Caco-2 (cell line): ENCODE results near the gene CYGB. TPM values are rescaled to one million over a fixed set of nuclear protein-coding genes. Genes with fewer than 3 reads are reported as not detected.

Experiments
- BruUV-seq: library from RNA; stranded (reverse); fragments of 400-500 nt; replicated peaks from 2 replicates; lab custom pipeline; 2021; lab: Mats Ljungman, UMichigan
- CTCF ChIA-PET: fragments of 300-600 bp; sonication (Branson Sonifier 250); formaldehyde crosslinking; loops from one replicate; lab custom pipeline; 2022; ENCODE audit warnings: antibody characterized with exemption; lab: Charles Lee
- POLR2A ChIA-PET: fragments of 300-600 bp; sonication (Branson Sonifier 250); formaldehyde crosslinking; loops from one replicate; lab custom pipeline; 2022; ENCODE audit warnings: antibody characterized with exemption; lab: Charles Lee
- DNase-seq, 2 experiments: peaks; one replicate each; pipeline versions ENCODE4 v3.0.0 to v3.0.0-alpha.2; 2020 to 2022
- H3K27me3 ChIP-seq: replicated peaks from 2 replicates; pipeline ENCODE4 v1.6.0; 2011; ENCODE audit warnings: low read length; ENCODE audit not compliant: control insufficient read depth, insufficient read depth
- H3K36me3 ChIP-seq: 2 replicates; pipeline ENCODE4 v1.5.1; 2011; ENCODE audit warnings: low read length; ENCODE audit not compliant: control insufficient read depth, insufficient read depth
- H3K4me1 ChIP-seq: fragments of 250-450 bp; sonication (Bioruptor Pico); 2 replicates; pipeline ENCODE4 v1.5.1; 2020; ENCODE audit warnings: mild to moderate bottlenecking
- H3K4me3 ChIP-seq: 2 replicates; pipeline ENCODE4 v1.5.1; 2011; ENCODE audit warnings: low read depth, mild to moderate bottlenecking, control low read depth, low read length
- H3K9me3 ChIP-seq: fragments of 250-450 bp; sonication (Bioruptor Pico); 2 replicates; pipeline ENCODE4 v1.5.1; 2020; ENCODE audit warnings: mild to moderate bottlenecking, moderate library complexity
- H3K27ac Mint-ChIP-seq: one replicate; pipeline ENCODE4 v1.8.0; 2022; ENCODE audit warnings: mixed read lengths; ENCODE audit not compliant: unreplicated experiment
- H3K27me3 Mint-ChIP-seq: one replicate; pipeline ENCODE4 v1.8.0; 2022; ENCODE audit warnings: mixed read lengths; ENCODE audit not compliant: insufficient read depth, unreplicated experiment
- H3K36me3 Mint-ChIP-seq: one replicate; pipeline ENCODE4 v1.8.0; 2022; ENCODE audit warnings: mild to moderate bottlenecking, mixed read lengths; ENCODE audit not compliant: insufficient read depth, unreplicated experiment
- H3K4me1 Mint-ChIP-seq: one replicate; pipeline ENCODE4 v1.8.0; 2022; ENCODE audit warnings: low read depth, mixed read lengths; ENCODE audit not compliant: unreplicated experiment
- H3K4me3 Mint-ChIP-seq: one replicate; pipeline ENCODE4 v1.8.0; 2022; ENCODE audit warnings: mild to moderate bottlenecking, moderate library complexity, mixed read lengths; ENCODE audit not compliant: unreplicated experiment
- H3K9me3 Mint-ChIP-seq: one replicate; pipeline ENCODE4 v1.8.0; 2022; ENCODE audit warnings: mixed read lengths; ENCODE audit not compliant: unreplicated experiment
- CTCF ChIP-seq, 2 experiments: fragments of 200-600 bp in 1 of 2; IDR thresholded peaks; 1 replicate in 1 of 2; 2 replicates in 1 of 2; pipeline versions ENCODE4 v1.5.1 to v1.8.0; 2011 to 2022; ENCODE audit warnings: antibody characterized with exemption in 1 of 2, control low read depth in 1 of 2, inconsistent platforms in 1 of 2, low read depth in 1 of 2, low read length in 1 of 2, mild to moderate bottlenecking in 1 of 2, moderate library complexity in 1 of 2; ENCODE audit not compliant: insufficient read depth in 1 of 2, severe bottlenecking in 1 of 2, unreplicated experiment in 1 of 2
- intact Hi-C: fragments of 100-400 bp; cut with micrococcal nuclease; formaldehyde crosslinking; loops from one replicate; pipeline ENCODE4 v1.10.0; 2022; ENCODE audit not compliant: unreplicated experiment
- total RNA-seq: library from RNA; stranded (reverse); gene quantifications from 2 replicates; pipeline ENCODE4 v1.2.3, GENCODE V29; 2022

Gene CYGB
- total RNA-seq, 1 experiment from 2014 or later, result 0.32 TPM

GRCh38 chr17:76484228-76484725 lies 53.2 kb downstream of the CYGB start:
- no peaks in the 10 kb centered on the region for H3K27me3 Mint-ChIP-seq
- BruUV-seq, result no TSS peak
- CTCF ChIA-PET, result no interaction called here

GRCh38 chr17:76481071-76481655 lies 56.3 kb downstream of the CYGB start:
- peaks cover 9% of the 10 kb centered on the region for H3K9me3 Mint-ChIP-seq
- Histone ChIP-seq H3K4me1 (no peaks in the 10 kb centered on the region), H3K4me3 (no peak overlapping the region), H3K9me3 (no peaks in the 10 kb centered on the region), H3K27me3 (no peaks in the 10 kb centered on the region), H3K36me3 (no peaks in the 10 kb centered on the region; the same call in 1 of the 2 replicates)
- no TSS peak for BruUV-seq
- H3K4me3 Mint-ChIP-seq, result no peak overlapping the region
- H3K27ac Mint-ChIP-seq, result no peak overlapping the region
- no peaks in the 10 kb centered on the region for H3K27me3 Mint-ChIP-seq
- ChIA-PET CTCF (no interaction called here), POLR2A (no interaction called here)
- no peak for TF ChIP-seq CTCF (IDR thresholded peaks at IDR 0.05; ENCODE audit: insufficient read depth in 1 of 2, low read depth in 1 of 2, low read length in 1 of 2, severe bottlenecking in 1 of 2, unreplicated experiment in 1 of 2)
- peaks cover 12% of the 10 kb centered on the region for H3K4me1 Mint-ChIP-seq
- intact Hi-C loops, result no loop called here
- H3K36me3 Mint-ChIP-seq, result peaks cover 16% of the 10 kb centered on the region
- no peak for DNase-seq

More at GRCh38 chr17:76484228-76484725, 53.2 kb downstream of the CYGB start:
- Histone ChIP-seq H3K9me3 (no peaks in the 10 kb centered on the region), H3K4me3 (no peak overlapping the region), H3K27me3 (no peaks in the 10 kb centered on the region), H3K4me1 (no peaks in the 10 kb centered on the region), H3K36me3 (no peaks in the 10 kb centered on the region)
- peaks cover 12% of the 10 kb centered on the region for H3K4me1 Mint-ChIP-seq
- intact Hi-C loops, result no loop called here
- peaks cover 9% of the 10 kb centered on the region for H3K9me3 Mint-ChIP-seq
- no peak for DNase-seq
- TF ChIP-seq CTCF (IDR thresholded peaks at IDR 0.05; ENCODE audit: insufficient read depth in 1 of 2, low read depth in 1 of 2, low read length in 1 of 2, severe bottlenecking in 1 of 2, unreplicated experiment in 1 of 2), result no peak
- H3K36me3 Mint-ChIP-seq, result peaks cover 19% of the 10 kb centered on the region
- H3K4me3 Mint-ChIP-seq, result no peak overlapping the region
- peak overlapping the region; percentile 72 for H3K27ac Mint-ChIP-seq
- POLR2A ChIA-PET, result interaction anchor here (0.6 kb wide), 1 partner anchor 120 kb away, joined by 3 read pairs; no protein-coding TSS in a partner anchor

- DNase-seq, result no peak
- H3K36me3 Mint-ChIP-seq, result peaks cover 17% of the 10 kb centered on the region
- peaks cover 12% of the 10 kb centered on the region for H3K4me1 Mint-ChIP-seq
- ChIA-PET POLR2A (no interaction called here), CTCF (no interaction called here)
- peaks cover 9% of the 10 kb centered on the region for H3K9me3 Mint-ChIP-seq
- H3K36me3 ChIP-seq, result no peaks in the 10 kb centered on the region; the same call in 1 of the 2 replicates
- no peaks in the 10 kb centered on the region for H3K27me3 Mint-ChIP-seq
- no peaks in the 10 kb centered on the region for H3K27me3 ChIP-seq
- intact Hi-C loops, result no loop called here
- no peak for TF ChIP-seq CTCF (IDR thresholded peaks at IDR 0.05; ENCODE audit: insufficient read depth in 1 of 2, low read depth in 1 of 2, low read length in 1 of 2, severe bottlenecking in 1 of 2, unreplicated experiment in 1 of 2)
- no peak overlapping the region for H3K27ac Mint-ChIP-seq
- H3K4me1 ChIP-seq, result no peaks in the 10 kb centered on the region
- BruUV-seq, result no TSS peak
- no peak overlapping the region for H3K4me3 Mint-ChIP-seq
- H3K9me3 ChIP-seq, result no peaks in the 10 kb centered on the region
- H3K4me3 ChIP-seq, result no peak overlapping the region
Observed at GRCh38 chr17:76480632-76481031, 56.9 kb downstream of the CYGB start.
